Tibial artery (tissue), 4 donors: ENCODE results near the gene NCCRP1.

Source experiments
- DNase-seq, 2 donors: peaks; one replicate each; pipeline ENCODE4 v3.0.0-alpha.2; 2019
- H3K27ac ChIP-seq, 2 donors: fragments of 200-600 bp; sonication (generic) in 1 of 2; 1 replicate in 1 of 2; 2 replicates in 1 of 2; pipeline ENCODE4 v1.5.1; 2018 to 2019; ENCODE audit warnings: mild to moderate bottlenecking in 1 of 2
- H3K27me3 ChIP-seq, 2 donors: fragments of 200-600 bp; sonication (generic) in 1 of 2; one replicate each; pipeline versions ENCODE4 v1.5.1 to v1.6.0; 2016 to 2019
- H3K36me3 ChIP-seq, 3 donors: fragments of 200-600 bp; sonication (generic) in 2 of 3; one replicate each; pipeline ENCODE4 v1.5.1; 2016 to 2019; ENCODE audit warnings: mild to moderate bottlenecking in 2 of 3
- H3K4me1 ChIP-seq, 4 donors: fragments of 200-600 bp; sonication (generic) in 2 of 4; 1 replicate in 3 of 4; 2 replicates in 1 of 4; pipeline ENCODE4 v1.5.1; 2016 to 2019
- H3K4me3 ChIP-seq, 2 donors: fragments of 200-600 bp; sonication (generic) in 1 of 2; 1 replicate in 1 of 2; 2 replicates in 1 of 2; pipeline ENCODE4 v1.5.1; 2018 to 2019; ENCODE audit warnings: mild to moderate bottlenecking in 2 of 2
- H3K9me3 ChIP-seq, 3 donors: fragments of 200-600 bp; sonication (generic) in 1 of 3; one replicate each; pipeline ENCODE4 v1.5.1; 2016 to 2019
- intact Hi-C: fragments of 100-400 bp; cut with DNase I; formaldehyde crosslinking; loops from one replicate; pipeline ENCODE4 v1.15.0; 2023; ENCODE audit warnings: low total_unique reads
- TF ChIP-seq, protein P1 (sequence below), 2 experiments: fragments of 200-600 bp in 1 of 2; fragments of 450-650 bp in 1 of 2; IDR thresholded peaks; one replicate each; pipeline ENCODE4 v1.5.1; 2017 to 2019; ENCODE audit warnings: antibody characterized with exemption in 2 of 2, mild to moderate bottlenecking in 1 of 2, moderate library complexity in 1 of 2

The NCCRP1 gene

DNA sequence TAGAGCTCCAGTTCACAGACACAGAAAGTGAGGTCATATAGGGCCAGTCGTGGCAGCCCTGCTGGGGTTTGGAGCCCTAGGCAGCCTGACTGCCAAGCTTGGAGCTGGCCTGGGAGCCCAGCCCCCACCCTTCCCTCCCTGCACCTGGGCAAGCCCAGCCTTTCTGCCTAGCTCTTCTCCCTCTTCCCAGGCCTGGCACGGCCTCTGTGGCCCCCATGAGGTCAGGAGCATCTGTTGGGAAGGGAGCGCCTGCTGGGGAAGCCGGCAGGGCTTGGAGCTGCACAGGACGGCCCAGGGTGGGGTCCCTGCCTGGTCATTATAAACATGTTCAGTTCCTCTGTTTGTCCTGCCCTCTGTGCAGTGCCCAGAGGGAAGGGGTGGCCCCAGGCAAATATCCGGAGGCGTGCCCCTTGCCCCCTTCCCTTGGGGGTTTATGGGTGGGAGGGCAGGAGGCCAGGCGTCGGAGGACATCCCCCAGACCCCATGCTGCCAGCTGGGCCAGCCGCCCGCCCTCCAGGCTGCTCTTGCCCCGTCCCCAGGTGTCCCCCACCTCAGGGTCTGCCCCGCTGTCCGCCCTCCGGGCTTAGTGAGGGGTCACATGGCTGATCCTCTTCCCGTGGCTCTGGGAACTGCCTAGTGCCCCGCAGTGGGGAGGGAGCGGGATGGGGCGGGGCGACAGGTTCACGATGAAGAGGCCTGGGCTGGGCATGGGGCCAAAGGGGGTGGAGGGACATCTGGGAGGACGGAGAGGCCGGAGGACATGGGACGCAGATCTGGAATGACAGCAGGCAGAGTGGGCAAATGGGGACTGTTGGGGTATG lies 30.0 kb upstream of the NCCRP1 start:
- H3K27ac ChIP-seq, result no peak overlapping the region
- H3K4me3 ChIP-seq, result no peak overlapping the region
- peaks cover 0 to 31% (median 18%) of the 10 kb centered on the region in 3 donors for H3K36me3 ChIP-seq
- intact Hi-C loops, result no loop called here
- TF ChIP-seq, protein P1, sequence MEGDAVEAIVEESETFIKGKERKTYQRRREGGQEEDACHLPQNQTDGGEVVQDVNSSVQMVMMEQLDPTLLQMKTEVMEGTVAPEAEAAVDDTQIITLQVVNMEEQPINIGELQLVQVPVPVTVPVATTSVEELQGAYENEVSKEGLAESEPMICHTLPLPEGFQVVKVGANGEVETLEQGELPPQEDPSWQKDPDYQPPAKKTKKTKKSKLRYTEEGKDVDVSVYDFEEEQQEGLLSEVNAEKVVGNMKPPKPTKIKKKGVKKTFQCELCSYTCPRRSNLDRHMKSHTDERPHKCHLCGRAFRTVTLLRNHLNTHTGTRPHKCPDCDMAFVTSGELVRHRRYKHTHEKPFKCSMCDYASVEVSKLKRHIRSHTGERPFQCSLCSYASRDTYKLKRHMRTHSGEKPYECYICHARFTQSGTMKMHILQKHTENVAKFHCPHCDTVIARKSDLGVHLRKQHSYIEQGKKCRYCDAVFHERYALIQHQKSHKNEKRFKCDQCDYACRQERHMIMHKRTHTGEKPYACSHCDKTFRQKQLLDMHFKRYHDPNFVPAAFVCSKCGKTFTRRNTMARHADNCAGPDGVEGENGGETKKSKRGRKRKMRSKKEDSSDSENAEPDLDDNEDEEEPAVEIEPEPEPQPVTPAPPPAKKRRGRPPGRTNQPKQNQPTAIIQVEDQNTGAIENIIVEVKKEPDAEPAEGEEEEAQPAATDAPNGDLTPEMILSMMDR (IDR thresholded peaks at IDR 0.05), result no peak
- peaks cover 0 to 30% (median 0%) of the 10 kb centered on the region in 4 donors for H3K4me1 ChIP-seq
- H3K9me3 ChIP-seq, result no peaks in the 10 kb centered on the region
- DNase-seq, result peak in 1 of 2 donors; percentile 37
- no peaks in the 10 kb centered on the region for H3K27me3 ChIP-seq

DNA sequence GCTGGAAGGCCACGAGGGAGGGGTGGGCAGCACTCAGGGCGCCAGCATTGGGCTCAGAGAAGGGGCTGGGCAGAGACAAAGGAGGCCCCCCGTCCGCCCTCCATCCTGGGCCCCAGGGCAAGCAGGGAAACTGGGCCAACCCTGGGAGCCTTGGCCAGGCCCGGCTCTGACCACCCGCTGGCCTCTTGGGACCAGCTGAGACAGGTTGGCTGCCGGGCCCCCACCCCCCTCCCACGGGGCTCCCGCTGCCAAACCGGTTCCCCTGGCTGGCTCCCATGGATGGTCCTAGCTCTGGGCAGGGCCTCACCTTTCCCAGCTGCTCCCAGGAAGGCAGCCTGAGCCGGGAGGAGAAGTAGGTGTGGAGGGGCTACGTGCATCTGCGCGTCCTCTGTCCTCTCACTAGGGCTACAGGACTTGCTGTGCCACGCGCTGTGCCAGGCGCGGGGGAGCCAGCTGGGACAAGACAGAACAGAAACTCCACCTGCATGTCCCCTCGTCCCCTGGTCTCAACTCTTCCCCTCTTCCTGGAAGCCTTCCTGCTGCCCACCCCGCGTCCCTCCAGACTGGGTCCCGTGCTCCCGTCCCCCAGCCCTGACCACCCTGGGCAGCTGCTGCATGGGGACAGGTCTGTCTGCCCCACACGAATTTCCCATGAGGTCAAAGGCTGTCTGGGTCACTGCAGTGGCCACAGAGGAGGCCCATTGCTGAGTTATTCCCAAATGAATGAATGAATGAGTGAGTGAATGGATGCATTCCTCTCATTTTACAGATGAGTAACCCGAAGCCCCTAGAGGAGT lies 29.1 kb upstream of the NCCRP1 start:
- H3K4me3 ChIP-seq, result no peak overlapping the region
- intact Hi-C loops, result no loop called here
- H3K27ac ChIP-seq, result no peak overlapping the region
- TF ChIP-seq, protein P1 (IDR thresholded peaks at IDR 0.05), result no peak
- DNase-seq, result no peak
- no peaks in the 10 kb centered on the region for H3K9me3 ChIP-seq
- H3K27me3 ChIP-seq, result no peaks in the 10 kb centered on the region
- H3K36me3 ChIP-seq, result peaks cover 0 to 40% (median 27%) of the 10 kb centered on the region in 3 donors
- H3K4me1 ChIP-seq, result peaks cover 0 to 30% (median 0%) of the 10 kb centered on the region in 4 donors

DNA sequence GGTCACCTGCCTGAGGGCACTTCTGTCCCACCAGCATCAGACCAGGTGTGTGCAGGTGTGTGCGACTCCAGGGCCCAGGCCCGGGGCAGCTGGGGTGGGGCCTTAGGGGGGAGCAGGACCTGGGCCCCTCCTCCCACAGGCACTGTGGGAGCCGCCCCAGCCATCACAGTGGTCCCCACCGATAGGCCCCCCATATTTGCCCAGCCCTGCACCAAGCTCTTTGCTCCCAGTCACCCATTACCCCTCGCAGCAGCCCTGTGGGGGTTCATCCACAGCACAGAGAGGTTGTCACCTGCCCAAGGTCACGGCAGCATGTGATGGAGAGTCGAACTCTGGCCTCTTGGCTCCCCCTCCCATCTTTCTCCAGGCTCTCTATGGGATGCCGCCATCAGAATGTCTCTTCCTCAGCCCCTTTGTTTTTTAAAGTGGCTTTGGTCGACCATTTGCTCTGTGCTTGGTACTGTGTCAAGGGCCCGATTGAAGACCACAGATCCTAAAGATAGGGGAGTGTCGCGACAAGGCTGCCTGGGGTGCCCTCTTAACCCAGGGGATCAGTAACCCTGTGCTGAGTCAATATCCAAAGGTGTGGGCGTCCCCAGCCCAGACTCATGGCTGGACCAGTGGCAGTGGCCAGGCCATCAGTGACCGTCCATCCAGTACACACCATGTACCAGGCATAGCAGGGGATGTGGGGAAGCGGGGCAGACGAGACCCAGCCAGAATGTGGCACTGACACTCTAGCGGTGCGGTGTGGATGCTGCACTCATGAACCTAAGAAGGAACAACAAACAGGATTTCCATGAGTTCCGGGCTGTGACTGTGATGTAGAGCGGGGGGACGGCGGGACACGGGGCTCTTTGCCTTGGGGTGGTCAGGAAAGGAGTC lies 28.3 kb upstream of the NCCRP1 start:
- Histone ChIP-seq H3K4me1 (peaks cover 0 to 30% (median 0%) of the 10 kb centered on the region in 4 donors), H3K36me3 (peaks cover 0 to 48% (median 36%) of the 10 kb centered on the region in 3 donors), H3K4me3 (no peak overlapping the region), H3K9me3 (no peaks in the 10 kb centered on the region), H3K27ac (no peak overlapping the region), H3K27me3 (no peaks in the 10 kb centered on the region)
- DNase-seq, result no peak
- intact Hi-C loops, result no loop called here
- TF ChIP-seq, protein P1 (IDR thresholded peaks at IDR 0.05), result no peak

DNA sequence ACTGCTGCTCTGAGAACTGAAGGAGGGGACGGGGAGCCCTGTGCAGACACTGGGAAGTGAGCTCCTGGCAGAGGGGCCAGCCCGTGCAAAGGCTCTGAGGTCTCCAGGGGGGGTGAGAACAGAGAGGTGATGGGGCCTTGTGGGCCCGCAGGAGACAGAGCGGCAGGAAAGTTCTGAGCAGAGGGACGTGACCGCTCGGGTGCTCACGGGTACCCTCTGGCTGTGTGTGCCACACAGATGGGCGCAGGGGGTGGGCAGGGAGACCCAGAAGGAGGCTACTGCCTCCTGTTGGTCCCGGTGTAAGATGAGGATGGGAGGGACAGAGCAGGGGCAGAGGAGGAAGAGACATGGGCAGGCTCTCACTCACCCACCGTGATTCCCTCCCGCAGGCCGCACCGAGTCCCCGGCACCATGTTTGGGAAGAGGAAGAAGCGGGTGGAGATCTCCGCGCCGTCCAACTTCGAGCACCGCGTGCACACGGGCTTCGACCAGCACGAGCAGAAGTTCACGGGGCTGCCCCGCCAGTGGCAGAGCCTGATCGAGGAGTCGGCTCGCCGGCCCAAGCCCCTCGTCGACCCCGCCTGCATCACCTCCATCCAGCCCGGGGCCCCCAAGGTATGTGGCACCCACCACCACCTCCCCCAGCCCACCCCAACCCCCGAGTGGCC lies 27.5 kb upstream of the NCCRP1 start:
- peaks cover 0 to 56% (median 43%) of the 10 kb centered on the region in 3 donors for H3K36me3 ChIP-seq
- no peaks in the 10 kb centered on the region for H3K27me3 ChIP-seq
- intact Hi-C loops, result no loop called here
- DNase-seq, result no peak
- H3K4me1 ChIP-seq, result peaks cover 0 to 29% (median 0%) of the 10 kb centered on the region in 4 donors
- no peaks in the 10 kb centered on the region for H3K9me3 ChIP-seq
- H3K4me3 ChIP-seq, result no peak overlapping the region
- no peak overlapping the region for H3K27ac ChIP-seq
- TF ChIP-seq, protein P1 (IDR thresholded peaks at IDR 0.05), result no peak
